MM.1S (cell line): Measurements from ENCODE around the gene GALR2.
"Not testable (repeated sequence)": the region's sequence is repeated elsewhere in the genome, so short reads cannot be mapped to it uniquely, and the experiment has no call there.

Experiments used
- DNase-seq: peaks from one replicate; pipeline ENCODE4 v3.0.0-alpha.2; 2015
- H2AFZ ChIP-seq: fragments of 300-600 bp; sonication (generic); 2 replicates; pipeline ENCODE4 v1.6.0; 2016; ENCODE audit warnings: antibody characterized with exemption, low read length
- H3F3A ChIP-seq: fragments of 300-600 bp; sonication (generic); 2 replicates; pipeline ENCODE4 v1.6.1; 2016; ENCODE audit warnings: mild to moderate bottlenecking, antibody characterized with exemption, low read length, moderate library complexity, mixed read lengths; ENCODE audit not compliant: insufficient read depth
- H3K27ac ChIP-seq: fragments of 300-600 bp; sonication (generic); 2 replicates; pipeline ENCODE4 v1.5.1; 2016; ENCODE audit warnings: mild to moderate bottlenecking, low read length
- H3K27me3 ChIP-seq: fragments of 300-600 bp; sonication (generic); replicated peaks from 2 replicates; pipeline ENCODE4 v1.6.0; 2016; ENCODE audit warnings: low read length; ENCODE audit not compliant: insufficient read depth
- H3K36me3 ChIP-seq: fragments of 300-600 bp; sonication (generic); replicated peaks from 2 replicates; pipeline ENCODE4 v1.6.1; 2016; ENCODE audit warnings: mild to moderate bottlenecking, low read length, mixed read lengths; ENCODE audit not compliant: insufficient read depth
- H3K4me1 ChIP-seq: fragments of 300-600 bp; sonication (generic); 2 replicates; pipeline ENCODE4 v1.6.1; 2016; ENCODE audit warnings: low read length, mixed read lengths
- H3K4me2 ChIP-seq: fragments of 300-600 bp; sonication (generic); 2 replicates; pipeline ENCODE4 v1.6.0; 2016; ENCODE audit warnings: low read depth, low read length
- H3K4me3 ChIP-seq: fragments of 300-600 bp; sonication (generic); 2 replicates; pipeline ENCODE4 v1.5.1; 2016; ENCODE audit warnings: low read length, mixed read lengths
- H3K79me2 ChIP-seq: fragments of 300-600 bp; sonication (generic); 2 replicates; pipeline ENCODE4 v1.6.1; 2016; ENCODE audit warnings: mixed run types, low read length, mixed read lengths
- H3K9ac ChIP-seq: fragments of 300-600 bp; sonication (generic); 2 replicates; pipeline ENCODE4 v1.6.1; 2016; ENCODE audit warnings: low read length, mixed read lengths
- H3K9me2 ChIP-seq: fragments of 300-600 bp; sonication (generic); replicated peaks from 2 replicates; pipeline ENCODE4 v1.6.1; 2016; ENCODE audit warnings: mild to moderate bottlenecking, low read length, mixed read lengths; ENCODE audit not compliant: insufficient read depth
- H3K9me3 ChIP-seq: fragments of 300-600 bp; sonication (generic); replicated peaks from 2 replicates; pipeline ENCODE4 v1.6.1; 2016; ENCODE audit warnings: mild to moderate bottlenecking, low read length, mixed read lengths; ENCODE audit not compliant: insufficient read depth
- H4K20me1 ChIP-seq: fragments of 300-600 bp; sonication (generic); 2 replicates; pipeline ENCODE4 v1.6.1; 2016; ENCODE audit warnings: mild to moderate bottlenecking, low read length, moderate library complexity, mixed read lengths; ENCODE audit not compliant: insufficient read depth
- CTCF ChIP-seq: fragments of 300-600 bp; sonication (generic); IDR thresholded peaks from 2 replicates; pipeline ENCODE4 v1.5.1; 2016; ENCODE audit warnings: antibody characterized with exemption, low read length, mixed read lengths
- EZH2 ChIP-seq: fragments of 300-600 bp; sonication (generic); optimal IDR thresholded peaks from 2 replicates; pipeline ENCODE3; 2017; ENCODE audit warnings: low read depth, mild to moderate bottlenecking, antibody characterized with exemption, low read length, mixed read lengths
- EZH2phosphoT487 ChIP-seq: fragments of 300-600 bp; sonication (generic); IDR thresholded peaks from 2 replicates; pipeline ENCODE4 v1.6.1; 2018; ENCODE audit warnings: antibody characterized with exemption, low read length

GALR2 gene

GRCh38 chr17:76076146-76076764 is 1.7 kb downstream of the GALR2 start:
- Histone ChIP-seq H3K4me2 (no peak overlapping the region), H3K27me3 (peaks cover 61% of the 10 kb centered on the region)

GRCh38 chr17:76076765-76077583 is 2.4 kb downstream of the GALR2 start:
- Histone ChIP-seq H3K4me1 (no peaks in the 10 kb centered on the region), H3K9me3 (no peaks in the 10 kb centered on the region), H2AFZ (no peak overlapping the region), H3K9me2 (no peaks in the 10 kb centered on the region), H4K20me1 (no peaks in the 10 kb centered on the region), H3F3A (no peaks in the 10 kb centered on the region; the same call in 1 of the 2 replicates), H3K79me2 (peaks cover 10% of the 10 kb centered on the region), H3K4me2 (no peak overlapping the region), H3K4me3 (no peak overlapping the region), H3K9ac (no peak overlapping the region), H3K36me3 (no peaks in the 10 kb centered on the region), H3K27ac (no peak overlapping the region), H3K27me3 (peaks cover 61% of the 10 kb centered on the region)
- TF ChIP-seq CTCF = no peak
- TF ChIP-seq EZH2 = no peak
- no peak for TF ChIP-seq EZH2phosphoT487
- no peak for DNase-seq

More at GRCh38 chr17:76076146-76076764, 1.7 kb downstream of the GALR2 start:
- H3F3A ChIP-seq = no peaks in the 10 kb centered on the region; the same call in 1 of the 2 replicates
- TF ChIP-seq EZH2phosphoT487 = no peak
- no peak for TF ChIP-seq EZH2
- no peak for TF ChIP-seq CTCF
- H3K9me3 ChIP-seq = no peaks in the 10 kb centered on the region
- peaks cover 17% of the 10 kb centered on the region for H3K79me2 ChIP-seq
- no peak overlapping the region for H3K9ac ChIP-seq
- no peak overlapping the region for H2AFZ ChIP-seq
- no peaks in the 10 kb centered on the region for H4K20me1 ChIP-seq
- H3K9me2 ChIP-seq = no peaks in the 10 kb centered on the region
- H3K4me3 ChIP-seq = no peak overlapping the region
- no peak overlapping the region for H3K27ac ChIP-seq
- DNase-seq = no peak
- H3K36me3 ChIP-seq = no peaks in the 10 kb centered on the region
- no peaks in the 10 kb centered on the region for H3K4me1 ChIP-seq

GRCh38 chr17:76077584-76078110 is 3.1 kb downstream of the GALR2 start:
- Histone ChIP-seq H3K9me3 (no peaks in the 10 kb centered on the region), H3K4me1 (no peaks in the 10 kb centered on the region), H3K79me2 (peaks cover 3% of the 10 kb centered on the region), H3K4me2 (no peak overlapping the region), H3K27ac (no peak overlapping the region), H3K36me3 (no peaks in the 10 kb centered on the region), H3K4me3 (no peak overlapping the region), H2AFZ (no peak overlapping the region), H4K20me1 (no peaks in the 10 kb centered on the region), H3K9ac (no peak overlapping the region), H3K9me2 (no peaks in the 10 kb centered on the region), H3F3A (no peaks in the 10 kb centered on the region), H3K27me3 (peaks cover 61% of the 10 kb centered on the region)
- DNase-seq = no peak
- TF ChIP-seq EZH2 (no peak), CTCF (no peak), EZH2phosphoT487 (no peak)

- not testable (repeated sequence) for DNase-seq, H4K20me1 ChIP-seq, H3K36me3 ChIP-seq, H3K27ac ChIP-seq, H3F3A ChIP-seq, H3K4me1 ChIP-seq, H3K9me2 ChIP-seq, H3K4me3 ChIP-seq, H2AFZ ChIP-seq, H3K79me2 ChIP-seq, H3K9ac ChIP-seq, H3K4me2 ChIP-seq, H3K9me3 ChIP-seq
- peaks cover 61% of the 10 kb centered on the region for H3K27me3 ChIP-seq
Measured at GRCh38 chr17:76078370-76078769, 3.8 kb downstream of the GALR2 start.
